Loucy (cell line): ENCODE measurements around the gene RBPMS2.

ENCODE experiments used
- H2AFZ ChIP-seq: fragments of 200-600 bp; sonication (generic); 2 replicates; pipeline ENCODE4 v1.6.0; 2016; ENCODE audit warnings: antibody characterized with exemption, mild to moderate bottlenecking, low read length, moderate library complexity
- H3F3A ChIP-seq: fragments of 200-600 bp; 2 replicates; pipeline ENCODE4 v1.6.0; 2016; ENCODE audit warnings: antibody characterized with exemption, low read depth, mild to moderate bottlenecking
- H3K27me3 ChIP-seq: fragments of 200-600 bp; sonication (generic); 2 replicates; pipeline ENCODE4 v1.6.1; 2014; ENCODE audit warnings: low read length, mild to moderate bottlenecking; ENCODE audit not compliant: insufficient read depth, poor library complexity, severe bottlenecking
- H3K36me3 ChIP-seq: fragments of 200-600 bp; sonication (generic); 2 replicates; pipeline ENCODE4 v1.6.1; 2016; ENCODE audit warnings: low read length; ENCODE audit not compliant: insufficient read depth
- H3K4me1 ChIP-seq: fragments of 200-600 bp; sonication (generic); 2 replicates; pipeline ENCODE4 v1.5.1; 2014; ENCODE audit warnings: low read length, mild to moderate bottlenecking; ENCODE audit not compliant: insufficient read depth, poor library complexity, severe bottlenecking
- H3K4me2 ChIP-seq: fragments of 200-600 bp; sonication (generic); 2 replicates; pipeline ENCODE4 v1.6.0; 2014; ENCODE audit warnings: antibody characterized with exemption, low read length, low read depth, mild to moderate bottlenecking; ENCODE audit not compliant: poor library complexity, severe bottlenecking
- H3K4me3 ChIP-seq: fragments of 200-600 bp; sonication (generic); 2 replicates; pipeline ENCODE4 v1.5.1; 2014; ENCODE audit warnings: low read length, mild to moderate bottlenecking, mixed read lengths; ENCODE audit not compliant: poor library complexity, severe bottlenecking
- H3K79me2 ChIP-seq: fragments of 200-600 bp; sonication (generic); 2 replicates; pipeline ENCODE4 v1.6.1; 2014; ENCODE audit warnings: low read length; ENCODE audit not compliant: insufficient read depth
- H3K9ac ChIP-seq: fragments of 200-600 bp; sonication (generic); 2 replicates; pipeline ENCODE4 v1.6.0; 2014; ENCODE audit warnings: mild to moderate bottlenecking, low read depth, low read length, moderate library complexity; ENCODE audit not compliant: poor library complexity, severe bottlenecking
- H3K9me2 ChIP-seq: fragments of 200-600 bp; sonication (generic); replicated peaks from 2 replicates; pipeline ENCODE4 v1.6.1; 2016; ENCODE audit warnings: low read depth, low read length, mixed read lengths
- H3K9me3 ChIP-seq: fragments of 200-600 bp; sonication (generic); 2 replicates; pipeline ENCODE4 v1.6.1; 2014; ENCODE audit warnings: mild to moderate bottlenecking, antibody characterized with exemption, low read length, low read depth; ENCODE audit not compliant: insufficient read depth
- H4K20me1 ChIP-seq: fragments of 200-600 bp; sonication (generic); 2 replicates; pipeline ENCODE4 v1.6.0; 2014; ENCODE audit warnings: antibody characterized with exemption, low read length, mild to moderate bottlenecking; ENCODE audit not compliant: insufficient read depth, poor library complexity, severe bottlenecking
- EZH2phosphoT487 ChIP-seq: fragments of 200-600 bp; IDR thresholded peaks from 2 replicates; pipeline ENCODE4 v1.6.1; 2018; ENCODE audit warnings: antibody characterized with exemption, mild to moderate bottlenecking, moderate library complexity, borderline replicate concordance
- TF ChIP-seq, protein P1 (sequence below): fragments of 200-600 bp; sonication (generic); conservative IDR thresholded peaks from 2 replicates; pipeline ENCODE4 v1.5.1; 2014; ENCODE audit warnings: mild to moderate bottlenecking, antibody characterized with exemption, low read length

Gene RBPMS2

DNA sequence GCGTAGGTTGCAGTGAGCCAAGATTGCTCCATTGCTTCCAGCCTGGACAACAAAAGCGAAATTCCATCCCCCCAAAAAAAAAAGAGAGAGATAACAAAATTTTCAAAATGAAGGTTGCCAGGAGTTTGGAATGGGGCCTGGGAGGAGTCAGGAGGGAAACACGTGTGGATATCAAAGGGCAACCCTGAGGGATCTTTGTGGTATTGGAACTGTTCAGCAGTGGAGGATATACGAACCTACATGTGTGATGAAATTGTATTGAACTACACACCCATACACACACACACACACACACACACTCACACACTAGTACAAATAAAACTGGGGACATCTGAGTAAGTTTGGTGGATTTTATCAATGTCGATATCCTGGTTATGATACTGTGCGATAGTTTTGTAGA lies 61.8 kb downstream of the RBPMS2 start:
- Histone ChIP-seq H3F3A (no peaks in the 10 kb centered on the region), H3K9me3 (no peaks in the 10 kb centered on the region), H4K20me1 (no peaks in the 10 kb centered on the region), H3K4me3 (no peak overlapping the region), H3K36me3 (no peaks in the 10 kb centered on the region), H3K4me1 (no peaks in the 10 kb centered on the region), H2AFZ (no peak overlapping the region), H3K9me2 (no peaks in the 10 kb centered on the region), H3K79me2 (no peaks in the 10 kb centered on the region), H3K27me3 (no peaks in the 10 kb centered on the region), H3K4me2 (no peak overlapping the region), H3K9ac (no peak overlapping the region)
- TF ChIP-seq EZH2phosphoT487, result no peak
- TF ChIP-seq, protein P1, sequence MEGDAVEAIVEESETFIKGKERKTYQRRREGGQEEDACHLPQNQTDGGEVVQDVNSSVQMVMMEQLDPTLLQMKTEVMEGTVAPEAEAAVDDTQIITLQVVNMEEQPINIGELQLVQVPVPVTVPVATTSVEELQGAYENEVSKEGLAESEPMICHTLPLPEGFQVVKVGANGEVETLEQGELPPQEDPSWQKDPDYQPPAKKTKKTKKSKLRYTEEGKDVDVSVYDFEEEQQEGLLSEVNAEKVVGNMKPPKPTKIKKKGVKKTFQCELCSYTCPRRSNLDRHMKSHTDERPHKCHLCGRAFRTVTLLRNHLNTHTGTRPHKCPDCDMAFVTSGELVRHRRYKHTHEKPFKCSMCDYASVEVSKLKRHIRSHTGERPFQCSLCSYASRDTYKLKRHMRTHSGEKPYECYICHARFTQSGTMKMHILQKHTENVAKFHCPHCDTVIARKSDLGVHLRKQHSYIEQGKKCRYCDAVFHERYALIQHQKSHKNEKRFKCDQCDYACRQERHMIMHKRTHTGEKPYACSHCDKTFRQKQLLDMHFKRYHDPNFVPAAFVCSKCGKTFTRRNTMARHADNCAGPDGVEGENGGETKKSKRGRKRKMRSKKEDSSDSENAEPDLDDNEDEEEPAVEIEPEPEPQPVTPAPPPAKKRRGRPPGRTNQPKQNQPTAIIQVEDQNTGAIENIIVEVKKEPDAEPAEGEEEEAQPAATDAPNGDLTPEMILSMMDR, result no peak

DNA sequence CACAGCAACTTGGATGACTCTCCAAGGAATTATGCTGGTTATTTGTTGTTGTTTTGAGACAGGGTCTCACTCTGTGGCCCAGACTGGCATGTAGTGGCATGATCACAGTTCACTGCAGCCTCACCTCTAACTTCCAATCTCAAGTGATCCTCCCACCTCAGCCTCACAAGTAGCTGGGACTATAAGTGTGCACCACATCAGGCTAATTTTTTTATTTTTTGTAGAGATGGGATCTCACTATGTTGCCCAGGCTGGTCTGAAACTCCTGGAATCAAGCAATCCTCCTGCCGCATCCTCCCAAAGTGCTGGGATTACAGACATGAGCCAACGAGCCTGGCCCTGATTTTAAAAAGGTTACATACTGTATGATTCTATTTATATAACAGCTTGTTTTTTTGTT lies 63.0 kb downstream of the RBPMS2 start:
- Histone ChIP-seq H3K4me1 (no peaks in the 10 kb centered on the region), H3K9me2 (no peaks in the 10 kb centered on the region), H3F3A (no peaks in the 10 kb centered on the region), H3K27me3 (no peaks in the 10 kb centered on the region), H3K79me2 (no peaks in the 10 kb centered on the region), H3K9ac (no peak overlapping the region), H4K20me1 (no peaks in the 10 kb centered on the region), H2AFZ (no peak overlapping the region), H3K4me2 (no peak overlapping the region), H3K9me3 (no peaks in the 10 kb centered on the region), H3K4me3 (no peak overlapping the region), H3K36me3 (no peaks in the 10 kb centered on the region)
- TF ChIP-seq, protein P1, result no peak
- TF ChIP-seq EZH2phosphoT487, result no peak

DNA sequence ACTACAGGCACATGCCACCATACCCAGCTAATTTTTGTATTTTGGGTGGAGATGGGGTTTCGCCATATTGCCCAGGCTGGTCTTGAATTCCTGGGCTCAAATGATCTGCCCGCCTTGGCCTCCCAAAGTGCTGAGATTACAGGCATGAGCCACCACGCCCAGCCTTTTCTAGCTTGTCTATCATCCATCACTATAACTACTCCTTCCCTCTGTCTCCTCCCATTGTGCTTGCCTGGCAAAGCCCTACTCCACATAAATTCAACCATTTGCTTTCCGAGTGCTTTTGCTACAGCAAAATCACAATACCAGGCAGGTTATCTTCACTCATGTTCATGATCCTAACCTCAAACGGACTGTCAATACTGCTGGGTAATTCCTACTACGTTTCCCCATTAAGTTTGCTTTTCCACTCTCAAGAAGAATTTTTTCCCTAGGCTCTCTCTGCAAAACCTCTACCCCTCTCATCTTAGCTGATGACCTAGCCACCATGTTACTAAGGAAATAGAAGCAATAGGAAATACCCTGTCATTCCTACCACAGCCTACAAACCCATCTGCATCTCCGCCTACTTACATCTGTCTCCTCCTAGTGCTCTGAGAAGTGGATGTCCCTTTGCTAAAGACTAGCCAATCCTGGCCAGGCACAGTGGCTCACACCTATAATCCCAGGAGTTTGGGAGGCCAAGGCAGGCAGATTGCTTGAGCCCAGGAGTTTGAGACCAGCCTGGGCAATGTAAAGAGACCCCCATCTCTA lies 64.5 kb downstream of the RBPMS2 start:
- Histone ChIP-seq H3F3A (no peaks in the 10 kb centered on the region), H3K4me2 (no peak overlapping the region), H4K20me1 (no peaks in the 10 kb centered on the region), H3K9me2 (no peaks in the 10 kb centered on the region), H3K4me3 (no peak overlapping the region), H3K79me2 (no peaks in the 10 kb centered on the region), H3K4me1 (no peaks in the 10 kb centered on the region), H3K36me3 (no peaks in the 10 kb centered on the region), H3K27me3 (no peaks in the 10 kb centered on the region), H3K9me3 (no peaks in the 10 kb centered on the region), H3K9ac (no peak overlapping the region), H2AFZ (no peak overlapping the region)
- no peak for TF ChIP-seq EZH2phosphoT487
- TF ChIP-seq, protein P1, result no peak
